ENCODE data around the gene ADK. TPM values are rescaled to one million over a fixed set of nuclear protein-coding genes. Genes with fewer than 3 reads are reported as not detected.

Gene ADK
- total and polyA plus RNA-seq, 4 experiments from 2014 or later, result 33.7 to 66.6 (median 51.0) TPM

DNA sequence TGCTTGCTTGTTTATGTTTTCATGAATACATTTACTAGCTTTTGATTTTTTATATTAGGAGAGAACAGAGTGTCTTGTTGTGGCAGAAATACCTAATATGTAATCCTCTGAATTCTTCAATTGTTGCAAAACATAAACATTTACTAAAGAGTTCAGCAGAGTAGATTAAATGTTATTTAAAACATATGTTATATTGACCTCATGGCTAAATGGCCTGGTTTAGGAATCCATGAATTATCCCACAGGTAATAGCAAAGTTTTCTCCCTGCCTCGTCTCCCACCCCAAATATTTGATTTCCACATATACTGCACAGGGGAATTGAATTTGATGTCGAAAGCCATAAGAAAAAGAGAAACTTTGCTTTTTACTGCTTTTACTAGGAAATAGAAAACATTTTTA, 111.8 kb downstream of the ADK start:
- no peaks in the 10 kb centered on the region for H3K9me3 Mint-ChIP-seq
- H3K27ac ChIP-seq (ENCODE audit: low read depth, low read length), result no peak overlapping the region
- H3K4me3 Mint-ChIP-seq, result no peak overlapping the region
- H3K36me3 ChIP-seq (ENCODE audit: insufficient read depth, low read length), result no peaks in the 10 kb centered on the region
- ChIA-PET POLR2A (ENCODE audit: partially characterized antibody) (no interaction called here), CTCF (ENCODE audit: partially characterized antibody) (interaction anchor here (0.7 to 1.1 kb wide), 3 partner anchors 13 to 973 kb away, joined by 3 to 4 read pairs (median 3); partner anchors contain the start of gene COMTD1)
- H3K4me1 Mint-ChIP-seq, result peaks cover 0 to 12% (median 7%) of the 10 kb centered on the region in 4 donors
- H3K27ac Mint-ChIP-seq, result peak overlapping the region in 2 of 7 donors; percentile 19 to 57
- intact Hi-C loops (cut with micrococcal nuclease), result loop anchor here (10.0 kb wide), 1 partner anchor 472 kb away; no protein-coding TSS in a partner anchor
- no peaks in the 10 kb centered on the region for H3K27me3 ChIP-seq (ENCODE audit: insufficient read depth, low read length)
- no peaks in the 10 kb centered on the region for H3K36me3 Mint-ChIP-seq
- no peaks in the 10 kb centered on the region for H3K27me3 Mint-ChIP-seq
- no peaks in the 10 kb centered on the region for H3K9me3 ChIP-seq (ENCODE audit: control insufficient read depth in 1 of 2, low read length in 2 of 2)
- H3K4me3 ChIP-seq (ENCODE audit: low read length in 2 of 2), result no peak overlapping the region
- H3K4me1 ChIP-seq (ENCODE audit: insufficient read depth, low read length), result no peaks in the 10 kb centered on the region
- DNase-seq, result no peak

- H3K27ac ChIP-seq (ENCODE audit: low read depth, low read length), result no peak overlapping the region
- no peaks in the 10 kb centered on the region for H3K9me3 ChIP-seq (ENCODE audit: control insufficient read depth in 1 of 2, low read length in 2 of 2)
- no peak overlapping the region for H3K4me3 Mint-ChIP-seq
- DNase-seq, result no peak
- no peaks in the 10 kb centered on the region for H3K4me1 ChIP-seq (ENCODE audit: insufficient read depth, low read length)
- no peak overlapping the region for H3K4me3 ChIP-seq (ENCODE audit: low read length in 2 of 2)
- ChIA-PET POLR2A (ENCODE audit: partially characterized antibody) (no interaction called here), CTCF (ENCODE audit: partially characterized antibody) (no interaction called here)
- no peak overlapping the region for H3K27ac Mint-ChIP-seq
- H3K36me3 Mint-ChIP-seq, result no peaks in the 10 kb centered on the region
- no peaks in the 10 kb centered on the region for H3K27me3 Mint-ChIP-seq
- H3K36me3 ChIP-seq (ENCODE audit: insufficient read depth, low read length), result no peaks in the 10 kb centered on the region
- H3K4me1 Mint-ChIP-seq, result peaks cover 0 to 12% (median 7%) of the 10 kb centered on the region in 4 donors
- H3K9me3 Mint-ChIP-seq, result no peaks in the 10 kb centered on the region
- intact Hi-C loops (cut with micrococcal nuclease), result loop anchor here (10.0 kb wide), 1 partner anchor 471 kb away; no protein-coding TSS in a partner anchor
- H3K27me3 ChIP-seq (ENCODE audit: insufficient read depth, low read length), result no peaks in the 10 kb centered on the region
These were observed 113.0 kb downstream of the ADK start for GRCh38 chr10:74263996-74264395.

DNA sequence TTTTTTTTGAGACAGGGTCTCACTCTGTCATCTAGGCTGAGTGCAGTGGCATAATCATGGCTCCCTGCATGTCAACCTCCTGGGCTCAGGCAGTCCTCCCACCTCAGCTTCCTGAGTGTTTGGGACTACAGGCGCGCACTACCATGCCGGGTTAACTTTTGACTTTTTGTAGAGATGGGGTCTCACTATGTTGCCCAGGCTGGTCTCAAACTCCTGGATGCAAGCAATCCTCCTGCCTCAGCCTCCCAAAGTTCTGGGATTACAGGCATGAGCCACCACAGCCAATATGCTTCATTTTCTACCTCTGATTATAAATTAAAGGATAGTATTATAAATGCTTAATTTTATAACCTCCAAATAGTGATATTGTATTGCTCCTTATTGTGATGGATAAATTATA, 121.3 kb downstream of the ADK start:
- H3K9me3 Mint-ChIP-seq, result no peaks in the 10 kb centered on the region
- ChIA-PET CTCF (ENCODE audit: partially characterized antibody) (no interaction called here), POLR2A (ENCODE audit: partially characterized antibody) (no interaction called here)
- H3K4me1 ChIP-seq (ENCODE audit: insufficient read depth, low read length), result no peaks in the 10 kb centered on the region
- H3K4me3 Mint-ChIP-seq, result no peak overlapping the region
- H3K4me1 Mint-ChIP-seq, result peaks cover 0 to 5% (median 3%) of the 10 kb centered on the region in 4 donors
- no peak overlapping the region for H3K4me3 ChIP-seq (ENCODE audit: low read length in 2 of 2)
- H3K27ac Mint-ChIP-seq, result no peak overlapping the region
- H3K27me3 Mint-ChIP-seq, result no peaks in the 10 kb centered on the region
- no peaks in the 10 kb centered on the region for H3K36me3 Mint-ChIP-seq
- no peak for DNase-seq
- H3K36me3 ChIP-seq (ENCODE audit: insufficient read depth, low read length), result no peaks in the 10 kb centered on the region
- H3K27ac ChIP-seq (ENCODE audit: low read depth, low read length), result no peak overlapping the region
- intact Hi-C loops (cut with micrococcal nuclease), result no loop called here
- no peaks in the 10 kb centered on the region for H3K27me3 ChIP-seq (ENCODE audit: insufficient read depth, low read length)
- H3K9me3 ChIP-seq (ENCODE audit: control insufficient read depth in 1 of 2, low read length in 2 of 2), result no peaks in the 10 kb centered on the region

DNA sequence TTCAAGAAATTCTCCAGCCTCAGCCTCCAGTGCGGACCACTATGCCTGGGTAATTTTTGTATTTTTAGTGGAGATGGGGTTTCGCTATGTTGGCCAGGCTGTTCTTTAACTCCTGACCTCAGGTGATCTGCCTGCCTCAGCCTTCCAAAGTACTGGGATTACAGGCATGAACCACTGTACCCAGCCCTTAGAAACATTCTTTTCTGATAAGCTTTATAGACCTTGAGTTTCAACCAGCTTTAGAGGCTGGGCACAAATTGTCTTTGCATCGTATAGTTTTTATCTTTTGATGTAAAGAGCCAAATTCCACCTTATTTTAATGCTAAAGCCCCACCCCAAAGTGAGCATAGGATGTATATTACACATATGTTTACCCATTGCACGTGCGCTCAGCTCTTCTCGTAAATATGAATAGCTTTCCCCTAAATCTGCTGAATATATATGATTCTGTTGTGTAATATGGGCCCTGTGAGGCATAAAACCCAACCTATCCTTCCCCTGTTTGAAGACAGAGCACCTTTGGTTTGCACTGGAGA, 124.8 kb downstream of the ADK start:
- Histone ChIP-seq H3K27me3 (ENCODE audit: insufficient read depth, low read length) (no peaks in the 10 kb centered on the region), H3K9me3 (ENCODE audit: control insufficient read depth in 1 of 2, low read length in 2 of 2) (no peaks in the 10 kb centered on the region), H3K27ac (ENCODE audit: low read depth, low read length) (no peak overlapping the region), H3K4me1 (ENCODE audit: insufficient read depth, low read length) (no peaks in the 10 kb centered on the region), H3K36me3 (ENCODE audit: insufficient read depth, low read length) (no peaks in the 10 kb centered on the region), H3K4me3 (ENCODE audit: low read length in 2 of 2) (no peak overlapping the region)
- peaks cover 0 to 2% of the 10 kb centered on the region in 2 donors for H3K36me3 Mint-ChIP-seq
- H3K27ac Mint-ChIP-seq, result peak overlapping the region in 1 of 7 donors; percentile 60
- intact Hi-C loops (cut with micrococcal nuclease), result no loop called here
- no peaks in the 10 kb centered on the region for H3K27me3 Mint-ChIP-seq
- POLR2A ChIA-PET (ENCODE audit: partially characterized antibody), result interaction anchor here (1.1 kb wide), 1 partner anchor 836 kb away, joined by 3 read pairs; the partner anchor contains the start of gene SAMD8
- DNase-seq, result no peak
- H3K9me3 Mint-ChIP-seq, result no peaks in the 10 kb centered on the region
- H3K4me3 Mint-ChIP-seq, result no peak overlapping the region
- H3K4me1 Mint-ChIP-seq, result peaks cover 0 to 9% (median 4%) of the 10 kb centered on the region in 4 donors
- CTCF ChIA-PET (ENCODE audit: partially characterized antibody), result interaction anchor here (0.8 to 1.1 kb wide), 2 partner anchors 11 to 144 kb away, joined by 3 to 4 read pairs; no protein-coding TSS in a partner anchor

GRCh38 chr10:74276416-74276815, 125.4 kb downstream of the ADK start:
- no peaks in the 10 kb centered on the region for H3K4me1 ChIP-seq (ENCODE audit: insufficient read depth, low read length)
- peaks cover 0 to 9% (median 7%) of the 10 kb centered on the region in 4 donors for H3K4me1 Mint-ChIP-seq
- H3K9me3 Mint-ChIP-seq, result no peaks in the 10 kb centered on the region
- CTCF ChIA-PET (ENCODE audit: partially characterized antibody), result interaction anchor here (0.8 to 1.3 kb wide), 3 partner anchors 9 to 143 kb away, joined by 3 to 4 read pairs (median 3); no protein-coding TSS in a partner anchor
- H3K9me3 ChIP-seq (ENCODE audit: control insufficient read depth in 1 of 2, low read length in 2 of 2), result no peaks in the 10 kb centered on the region
- H3K27ac Mint-ChIP-seq, result peak overlapping the region in 2 of 7 donors; percentile 9 to 60
- intact Hi-C loops (cut with micrococcal nuclease), result no loop called here
- H3K4me3 ChIP-seq (ENCODE audit: low read length in 2 of 2), result no peak overlapping the region
- no peaks in the 10 kb centered on the region for H3K27me3 Mint-ChIP-seq
- H3K27ac ChIP-seq (ENCODE audit: low read depth, low read length), result no peak overlapping the region
- no peaks in the 10 kb centered on the region for H3K27me3 ChIP-seq (ENCODE audit: insufficient read depth, low read length)
- no peaks in the 10 kb centered on the region for H3K36me3 ChIP-seq (ENCODE audit: insufficient read depth, low read length)
- peaks cover 2 to 3% of the 10 kb centered on the region in 2 donors for H3K36me3 Mint-ChIP-seq
- POLR2A ChIA-PET (ENCODE audit: partially characterized antibody), result interaction anchor here (1.1 kb wide), 1 partner anchor 835 kb away, joined by 3 read pairs; the partner anchor contains the start of gene SAMD8
- DNase-seq, result no peak
- H3K4me3 Mint-ChIP-seq, result no peak overlapping the region

- no peaks in the 10 kb centered on the region for H3K27me3 Mint-ChIP-seq
- DNase-seq, result no peak
- H3K27ac ChIP-seq (ENCODE audit: low read depth, low read length), result no peak overlapping the region
- H3K27ac Mint-ChIP-seq, result no peak overlapping the region
- ChIA-PET CTCF (ENCODE audit: partially characterized antibody) (interaction anchor here (0.9 kb wide), 1 partner anchor 138 kb away, joined by 3 read pairs; no protein-coding TSS in a partner anchor), POLR2A (ENCODE audit: partially characterized antibody) (no interaction called here)
- H3K36me3 Mint-ChIP-seq, result peaks cover 2 to 20% of the 10 kb centered on the region in 2 donors
- no peaks in the 10 kb centered on the region for H3K27me3 ChIP-seq (ENCODE audit: insufficient read depth, low read length)
- peaks cover 0 to 9% (median 6%) of the 10 kb centered on the region in 8 donors for H3K9me3 Mint-ChIP-seq
- peaks cover 7 to 14% (median 11%) of the 10 kb centered on the region in 4 donors for H3K4me1 Mint-ChIP-seq
- no peak overlapping the region for H3K4me3 ChIP-seq (ENCODE audit: low read length in 2 of 2)
- no peak overlapping the region for H3K4me3 Mint-ChIP-seq
- intact Hi-C loops (cut with micrococcal nuclease), result no loop called here
- no peaks in the 10 kb centered on the region for H3K9me3 ChIP-seq (ENCODE audit: control insufficient read depth in 1 of 2, low read length in 2 of 2)
- H3K36me3 ChIP-seq (ENCODE audit: insufficient read depth, low read length), result no peaks in the 10 kb centered on the region
- H3K4me1 ChIP-seq (ENCODE audit: insufficient read depth, low read length), result peaks cover 5% of the 10 kb centered on the region
These were observed 131.3 kb downstream of the ADK start for GRCh38 chr10:74282151-74282847.

- Histone ChIP-seq H3K4me1 (ENCODE audit: insufficient read depth, low read length) (peaks cover 5% of the 10 kb centered on the region), H3K27ac (ENCODE audit: low read depth, low read length) (no peak overlapping the region), H3K4me3 (ENCODE audit: low read length in 2 of 2) (no peak overlapping the region), H3K36me3 (ENCODE audit: insufficient read depth, low read length) (no peaks in the 10 kb centered on the region), H3K27me3 (ENCODE audit: insufficient read depth, low read length) (no peaks in the 10 kb centered on the region), H3K9me3 (ENCODE audit: control insufficient read depth in 1 of 2, low read length in 2 of 2) (no peaks in the 10 kb centered on the region)
- H3K9me3 Mint-ChIP-seq, result peaks cover 0 to 9% (median 6%) of the 10 kb centered on the region in 8 donors
- H3K4me1 Mint-ChIP-seq, result peaks cover 7 to 14% (median 11%) of the 10 kb centered on the region in 4 donors
- ChIA-PET POLR2A (ENCODE audit: partially characterized antibody) (no interaction called here), CTCF (ENCODE audit: partially characterized antibody) (interaction anchor here (0.7 to 0.9 kb wide), 2 partner anchors 101 to 137 kb away, joined by 3 read pairs; no protein-coding TSS in a partner anchor)
- peak overlapping the region in 2 of 7 donors; percentile 37 to 73 for H3K27ac Mint-ChIP-seq
- DNase-seq, result no peak
- no peaks in the 10 kb centered on the region for H3K27me3 Mint-ChIP-seq
- peaks cover 2 to 20% of the 10 kb centered on the region in 2 donors for H3K36me3 Mint-ChIP-seq
- peak overlapping the region in 1 of 8 donors; percentile 7 for H3K4me3 Mint-ChIP-seq
- intact Hi-C loops (cut with micrococcal nuclease), result no loop called here
These were observed 131.8 kb downstream of the ADK start for GRCh38 chr10:74282848-74283210.

Measured in CD4-positive, alpha-beta memory T cell (primary cell).